ENCODE measurements around the gene CFI. TPM values are rescaled to one million over a fixed set of nuclear protein-coding genes. Genes with fewer than 3 reads are reported as not detected.

CFI gene
- 2.0 and 8.3 TPM in 2 replicates for total RNA-seq

DNA sequence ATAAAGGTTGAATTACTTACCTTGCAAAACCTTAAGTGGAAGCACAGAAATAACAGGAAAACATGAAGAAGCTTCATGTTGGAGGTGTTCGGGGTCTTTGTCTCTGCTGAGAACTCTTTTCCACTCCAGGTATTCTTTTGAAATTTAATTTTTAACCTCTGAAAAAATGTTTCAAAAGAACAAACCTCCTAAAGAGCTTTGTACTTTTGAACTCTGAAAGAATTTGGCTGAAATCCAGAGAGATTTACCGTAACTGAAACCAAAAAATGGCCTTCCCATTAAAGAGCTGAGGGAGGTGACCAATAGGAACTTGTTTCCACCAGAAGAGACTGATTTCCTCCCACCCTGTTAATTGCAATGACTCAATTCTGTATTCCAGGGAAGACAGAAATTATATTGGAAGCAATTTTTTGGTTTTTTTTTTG, at the start of gene CFI:
Gene CFI (minus strand): TSS at position 105 of the 425 bp plus-strand sequence. CDS start 28 bp downstream, at position 77.

DNA sequence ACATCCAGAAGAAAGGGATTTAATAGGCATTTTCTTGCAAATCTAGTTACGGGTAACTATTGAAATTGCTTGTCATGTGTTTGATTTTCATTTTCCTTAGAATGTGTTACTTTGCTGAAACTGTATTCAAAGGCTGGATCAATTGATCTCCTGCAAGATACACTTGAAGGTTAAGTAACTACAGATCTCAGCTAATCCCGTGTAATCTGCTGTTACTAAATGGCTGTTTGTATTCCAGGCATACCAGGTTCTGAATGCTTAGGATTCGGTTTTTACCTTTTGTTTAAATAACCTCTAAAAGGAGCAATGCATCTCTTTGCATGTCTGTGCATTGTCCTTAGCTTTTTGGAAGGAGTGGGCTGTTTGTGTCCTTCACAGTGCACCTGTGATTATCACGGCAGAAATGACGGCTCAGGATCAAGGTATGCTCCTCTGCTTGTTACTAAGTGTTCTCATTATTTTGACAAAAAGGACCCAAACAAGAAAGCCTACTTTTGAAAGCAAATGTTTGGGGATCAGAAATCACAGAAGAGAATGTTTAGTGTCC, 46.2 kb upstream of the CFI start, which contains the start of gene LRIT3:
Gene LRIT3 (plus strand): TSS at position 212 of the 547 bp plus-strand sequence. CDS start 95 bp downstream, at position 307.

DNA sequence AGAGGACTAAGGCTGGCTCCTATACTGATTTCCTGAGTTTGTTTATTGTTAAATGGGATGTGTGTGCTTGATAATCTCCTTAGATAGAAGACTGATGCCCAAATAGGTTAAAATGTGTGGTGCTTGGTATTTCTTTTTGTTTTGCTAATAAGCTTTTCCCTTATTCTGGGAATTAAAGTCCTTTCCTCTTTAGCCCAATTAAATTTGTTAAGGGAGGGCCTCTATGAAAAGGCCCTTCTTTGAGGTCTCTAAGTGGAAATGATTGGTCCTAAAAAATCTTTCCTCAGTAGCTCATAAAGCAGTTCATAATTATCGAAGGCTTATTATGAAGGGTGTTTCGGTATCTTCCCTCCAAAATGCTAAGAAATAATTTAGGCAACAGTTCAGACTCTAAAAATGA, 25.9 kb upstream of the CFI start, which contains the start of gene RRH:
Gene RRH (plus strand): TSS at position 301 of the 400 bp plus-strand sequence. CDS start 56 bp downstream, at position 357.

DNA sequence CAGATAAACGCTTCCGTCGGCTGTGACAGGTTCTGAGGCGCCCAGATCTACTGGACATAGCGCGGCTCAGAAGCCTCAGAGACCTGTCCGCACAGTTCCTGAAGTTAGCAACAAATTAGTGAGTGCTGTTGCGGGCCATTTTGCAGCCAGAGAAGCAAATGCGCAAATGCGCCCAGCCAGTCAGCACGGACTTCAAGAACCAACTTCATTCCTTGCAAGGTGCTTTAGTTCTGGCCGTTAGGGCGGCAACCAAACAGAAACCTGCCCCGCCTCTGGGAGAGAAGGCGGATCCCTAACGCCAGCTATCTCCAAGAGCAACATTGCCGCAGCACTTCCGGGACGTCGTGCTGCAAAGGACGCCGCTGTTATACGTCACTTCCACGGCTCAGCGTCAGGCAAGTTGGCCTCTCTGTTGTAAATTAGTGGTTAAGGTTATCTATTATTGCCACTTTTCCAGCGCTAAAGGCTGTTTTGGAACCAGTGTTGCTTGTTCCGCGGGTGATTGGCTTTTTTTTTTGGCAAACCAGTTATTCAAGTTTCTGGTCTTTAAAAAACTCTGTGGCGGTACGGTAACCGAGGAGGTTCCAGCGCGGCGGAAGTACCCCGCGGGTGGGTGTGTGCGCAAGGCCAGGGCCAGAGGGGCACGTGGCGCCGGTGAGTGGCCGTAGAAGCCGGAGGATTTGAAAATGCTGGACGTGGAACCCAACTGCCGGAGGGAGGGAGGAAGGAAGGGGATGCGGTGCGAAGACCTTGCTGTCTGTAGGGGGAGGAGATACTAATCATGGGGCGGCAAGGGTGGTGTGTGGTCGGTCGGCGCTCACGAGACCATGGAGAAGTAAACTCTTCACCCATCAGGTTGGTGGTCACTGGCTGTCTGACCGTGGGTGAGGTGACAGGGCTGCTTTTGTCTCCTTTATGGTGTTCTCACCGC, 13.6 kb upstream of the CFI start, which contains the start of gene GAR1:
Gene GAR1 (plus strand): TSS at position 612 of the 931 bp plus-strand sequence. CDS start 403 bp downstream, outside the sequence.

DNA sequence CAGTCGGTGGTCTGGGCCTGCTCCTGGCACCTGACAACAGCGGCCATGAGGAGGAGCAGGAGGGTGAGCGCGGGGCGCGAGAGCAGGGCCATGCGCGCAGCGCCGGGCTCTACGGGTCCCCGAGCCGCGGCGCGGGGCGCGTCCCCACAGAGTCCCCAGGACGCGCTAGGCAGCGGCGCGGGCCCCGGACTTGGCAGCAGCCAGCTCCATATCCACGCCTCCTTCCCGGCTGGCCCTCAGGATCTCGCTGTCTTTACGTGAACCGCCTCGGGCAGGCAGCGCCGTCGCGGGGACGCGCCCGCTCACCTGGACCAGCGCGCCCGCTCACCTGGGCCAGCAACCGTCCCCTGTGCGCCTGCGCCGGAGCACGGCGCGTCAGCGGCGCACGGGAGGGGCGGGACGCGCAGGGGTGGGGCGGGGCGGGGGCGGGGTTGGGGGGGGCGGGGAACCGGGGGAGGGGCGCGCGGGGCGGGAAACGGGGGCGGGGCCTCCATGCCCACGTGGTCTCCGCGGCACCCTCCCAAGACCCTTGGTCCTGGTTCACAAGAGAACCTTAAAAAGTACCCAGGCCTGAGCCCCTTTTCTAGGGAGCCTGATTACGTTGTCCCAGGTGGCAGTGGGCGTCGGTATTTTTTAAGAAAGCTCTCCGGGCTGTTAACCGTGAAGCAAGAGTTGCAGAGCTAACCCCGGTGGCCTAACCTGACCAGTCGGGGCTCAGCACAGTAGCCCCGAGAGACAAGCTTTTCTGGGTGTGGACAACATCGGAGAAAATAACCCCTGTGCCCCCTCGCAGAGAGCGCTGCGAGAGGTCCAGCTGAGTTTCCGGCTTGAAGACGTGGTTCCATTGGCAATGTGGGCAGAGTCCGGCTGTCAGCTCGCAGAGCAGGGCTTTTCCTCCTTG, 71.8 kb downstream of the CFI start, which contains the start of gene PLA2G12A:
Gene PLA2G12A (minus strand): TSS at position 353 of the 901 bp plus-strand sequence. CDS start 261 bp downstream, at position 92.

DNA sequence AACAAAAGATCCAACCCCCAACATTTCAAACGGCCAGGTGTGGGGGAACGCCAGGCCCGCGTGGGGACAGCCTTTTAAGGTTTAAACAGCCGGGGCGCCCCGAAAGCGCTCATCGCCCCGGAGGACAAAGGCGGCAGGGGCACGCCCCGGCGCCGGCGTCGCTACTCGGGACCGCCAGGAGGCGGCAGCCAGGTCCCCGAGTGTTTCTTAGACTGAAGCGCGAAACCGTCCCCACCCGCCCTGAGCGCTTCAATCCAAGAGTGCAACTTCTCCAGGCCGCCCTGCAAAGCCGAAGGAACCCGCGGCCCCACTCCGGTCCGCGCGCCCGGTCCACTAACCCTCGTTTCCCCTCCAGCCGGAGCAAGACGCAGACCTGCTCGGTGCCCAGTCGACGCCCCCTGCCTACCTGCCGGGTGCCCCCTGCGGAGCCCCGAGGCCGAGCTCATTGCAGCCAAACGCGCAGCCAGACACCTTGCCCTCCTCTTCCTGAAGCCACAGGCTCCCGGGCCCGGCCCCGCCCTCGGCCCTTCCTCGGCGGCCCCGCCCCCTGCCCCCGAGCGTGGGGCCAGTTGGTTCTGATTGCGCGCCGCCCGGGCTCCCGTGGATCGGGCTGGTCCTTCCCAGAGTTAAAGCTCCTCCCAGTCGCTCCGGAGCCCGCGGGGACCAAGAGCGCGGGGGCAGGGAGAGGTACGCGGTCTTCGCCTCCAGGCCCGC, 98.7 kb downstream of the CFI start, which contains the start of gene CASP6:
Gene CASP6 (minus strand): TSS at position 496 of the 714 bp plus-strand sequence. CDS start 50 bp downstream, at position 446.

Other genes with a start within 250 kb of the CFI start
- gene MCUB, start 241.8 kb downstream of the CFI start, total RNA-seq = 21.2 and 40.9 TPM in 2 replicates
- 28.8 and 48.9 TPM in 2 replicates for gene CASP6, start 98.6 kb downstream of the CFI start, total RNA-seq
- gene PLA2G12A, start 71.9 kb downstream of the CFI start, total RNA-seq = 17.7 and 18.5 TPM in 2 replicates
- gene GAR1, start 13.8 kb upstream of the CFI start, total RNA-seq = 1.3 and 3.5 TPM in 2 replicates
- gene RRH, start 26.0 kb upstream of the CFI start, total RNA-seq = under 0.01 and 0.17 TPM in 2 replicates
- 0.15 TPM in 1 of 2 replicates, not detected in the other for gene LRIT3, start 46.1 kb upstream of the CFI start, total RNA-seq
- gene EGF, start 110.9 kb upstream of the CFI start, total RNA-seq = 0.50 and 1.0 TPM in 2 replicates